SH-SY5Y (cell line): Measurements from ENCODE around the gene MYOM3.

Experiments
- GATA2 ChIP-seq: IDR thresholded peaks from 2 replicates; pipeline ENCODE4 v1.6.1; 2011; ENCODE audit warnings: mild to moderate bottlenecking, low read depth, low read length
- GATA3 ChIP-seq: IDR thresholded peaks from 2 replicates; pipeline ENCODE4 v1.6.1; 2011; ENCODE audit warnings: low read depth, mild to moderate bottlenecking, low read length, moderate library complexity

DNA sequence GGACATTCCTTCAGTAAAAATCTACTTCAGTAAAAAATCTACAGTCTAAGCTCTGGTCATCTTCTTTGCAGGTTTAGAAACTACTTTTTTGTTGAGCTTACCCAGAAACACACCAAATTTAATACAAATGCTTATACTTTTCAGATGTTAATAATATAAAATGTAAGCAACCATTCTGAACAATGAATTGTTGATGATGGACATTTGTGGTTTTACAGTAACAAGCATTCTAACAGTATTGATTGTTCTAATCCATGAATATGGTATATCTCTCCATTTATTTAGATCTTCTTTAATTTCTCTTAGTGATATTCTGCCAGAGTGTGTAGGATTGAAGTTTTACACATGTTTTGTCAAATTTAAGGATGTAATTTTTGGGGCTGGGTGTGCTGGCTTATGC, 104.9 kb downstream of the MYOM3 start:
- no peak for TF ChIP-seq GATA3
- no peak for TF ChIP-seq GATA2
